ENCODE results near the gene WWTR1. TPM values are rescaled to one million over a fixed set of nuclear protein-coding genes. Genes with fewer than 3 reads are reported as not detected.
A peak's percentile ranks its signal among the peaks of the same experiment; 100 is the strongest.

The WWTR1 gene
- total RNA-seq, 1 donor from 2014 or later, result 3.4 TPM

DNA sequence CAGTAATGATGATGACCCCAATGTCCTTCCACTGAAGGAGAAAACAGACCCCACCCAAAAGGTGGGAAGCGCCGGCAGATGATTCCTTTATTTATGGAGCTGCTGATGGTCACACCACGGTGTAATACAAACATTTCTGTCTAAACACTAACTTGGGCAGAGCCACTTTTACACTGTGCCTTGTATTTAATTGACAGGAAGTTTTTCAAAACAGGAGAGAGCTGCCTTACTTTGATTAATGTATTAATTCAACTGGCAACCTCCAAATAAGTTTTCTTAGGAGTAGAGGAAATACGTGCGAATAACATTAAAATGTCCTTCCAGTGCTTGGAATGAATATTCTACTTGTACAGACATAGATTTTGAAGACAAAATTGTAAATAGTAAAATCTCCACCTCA, 70.4 kb downstream of the WWTR1 start:
- H3K27me3 ChIP-seq (ENCODE audit: control insufficient read depth, insufficient read depth, low read length), result no peaks in the 10 kb centered on the region
- no peaks in the 10 kb centered on the region for H3K36me3 ChIP-seq (ENCODE audit: control insufficient read depth, insufficient read depth, low read length)
- FAIRE-seq, result no peak
- no peak overlapping the region for H3K4me3 ChIP-seq (ENCODE audit: low read depth, low read length)
- TF ChIP-seq, protein P1, sequence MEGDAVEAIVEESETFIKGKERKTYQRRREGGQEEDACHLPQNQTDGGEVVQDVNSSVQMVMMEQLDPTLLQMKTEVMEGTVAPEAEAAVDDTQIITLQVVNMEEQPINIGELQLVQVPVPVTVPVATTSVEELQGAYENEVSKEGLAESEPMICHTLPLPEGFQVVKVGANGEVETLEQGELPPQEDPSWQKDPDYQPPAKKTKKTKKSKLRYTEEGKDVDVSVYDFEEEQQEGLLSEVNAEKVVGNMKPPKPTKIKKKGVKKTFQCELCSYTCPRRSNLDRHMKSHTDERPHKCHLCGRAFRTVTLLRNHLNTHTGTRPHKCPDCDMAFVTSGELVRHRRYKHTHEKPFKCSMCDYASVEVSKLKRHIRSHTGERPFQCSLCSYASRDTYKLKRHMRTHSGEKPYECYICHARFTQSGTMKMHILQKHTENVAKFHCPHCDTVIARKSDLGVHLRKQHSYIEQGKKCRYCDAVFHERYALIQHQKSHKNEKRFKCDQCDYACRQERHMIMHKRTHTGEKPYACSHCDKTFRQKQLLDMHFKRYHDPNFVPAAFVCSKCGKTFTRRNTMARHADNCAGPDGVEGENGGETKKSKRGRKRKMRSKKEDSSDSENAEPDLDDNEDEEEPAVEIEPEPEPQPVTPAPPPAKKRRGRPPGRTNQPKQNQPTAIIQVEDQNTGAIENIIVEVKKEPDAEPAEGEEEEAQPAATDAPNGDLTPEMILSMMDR (IDR thresholded peaks at IDR 0.05; ENCODE audit: insufficient read depth, low read length, severe bottlenecking), result no peak
- no peak for DNase-seq (ENCODE audit: low read depth)

DNA sequence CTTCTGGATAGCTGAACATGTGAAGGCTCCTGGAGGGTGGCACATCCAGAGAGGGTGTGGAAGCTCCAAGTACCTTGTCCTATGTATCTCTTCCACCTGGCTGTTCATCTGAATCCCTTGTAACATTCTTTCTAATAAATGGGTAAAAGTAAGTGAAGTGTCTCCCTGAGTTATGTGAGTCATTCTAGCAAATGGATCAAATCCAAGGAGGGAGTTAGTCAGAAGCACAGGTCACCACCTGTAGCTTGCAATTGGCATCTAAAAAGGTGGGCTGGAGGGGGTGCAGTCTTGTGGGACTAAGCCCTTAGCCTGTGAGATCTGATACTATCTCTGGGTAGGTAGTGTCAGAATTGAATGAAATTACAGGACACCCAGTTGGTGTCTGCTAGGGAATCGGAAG, 71.0 kb downstream of the WWTR1 start:
- Histone ChIP-seq H3K36me3 (ENCODE audit: control insufficient read depth, insufficient read depth, low read length) (no peaks in the 10 kb centered on the region), H3K4me3 (ENCODE audit: low read depth, low read length) (no peak overlapping the region), H3K27me3 (ENCODE audit: control insufficient read depth, insufficient read depth, low read length) (no peaks in the 10 kb centered on the region)
- FAIRE-seq, result no peak
- peak; percentile 93 for DNase-seq (ENCODE audit: low read depth)
- TF ChIP-seq, protein P1 (IDR thresholded peaks at IDR 0.05; ENCODE audit: insufficient read depth, low read length, severe bottlenecking), result no peak

DNA sequence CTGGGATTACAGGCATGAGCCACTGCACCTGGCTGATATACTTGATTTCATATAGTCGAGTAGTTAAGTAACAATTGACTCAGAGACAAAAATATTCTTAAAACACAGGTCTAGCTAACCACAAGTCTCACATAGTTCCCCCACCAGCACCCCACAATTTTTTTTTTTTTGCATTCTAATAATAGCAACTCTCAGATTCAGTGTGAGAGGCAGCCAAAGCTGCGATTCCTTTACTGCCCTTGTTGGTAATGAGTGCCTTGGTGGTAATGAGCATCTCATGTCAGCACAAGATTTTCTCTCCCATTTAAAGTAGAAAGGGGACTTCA, 72.5 kb downstream of the WWTR1 start:
- FAIRE-seq (no peak), DNase-seq (ENCODE audit: low read depth) (peak; percentile 35)
- Histone ChIP-seq H3K4me3 (ENCODE audit: low read depth, low read length) (no peak overlapping the region), H3K36me3 (ENCODE audit: control insufficient read depth, insufficient read depth, low read length) (no peaks in the 10 kb centered on the region), H3K27me3 (ENCODE audit: control insufficient read depth, insufficient read depth, low read length) (no peaks in the 10 kb centered on the region)
- TF ChIP-seq, protein P1 (IDR thresholded peaks at IDR 0.05; ENCODE audit: insufficient read depth, low read length, severe bottlenecking), result no peak

DNA sequence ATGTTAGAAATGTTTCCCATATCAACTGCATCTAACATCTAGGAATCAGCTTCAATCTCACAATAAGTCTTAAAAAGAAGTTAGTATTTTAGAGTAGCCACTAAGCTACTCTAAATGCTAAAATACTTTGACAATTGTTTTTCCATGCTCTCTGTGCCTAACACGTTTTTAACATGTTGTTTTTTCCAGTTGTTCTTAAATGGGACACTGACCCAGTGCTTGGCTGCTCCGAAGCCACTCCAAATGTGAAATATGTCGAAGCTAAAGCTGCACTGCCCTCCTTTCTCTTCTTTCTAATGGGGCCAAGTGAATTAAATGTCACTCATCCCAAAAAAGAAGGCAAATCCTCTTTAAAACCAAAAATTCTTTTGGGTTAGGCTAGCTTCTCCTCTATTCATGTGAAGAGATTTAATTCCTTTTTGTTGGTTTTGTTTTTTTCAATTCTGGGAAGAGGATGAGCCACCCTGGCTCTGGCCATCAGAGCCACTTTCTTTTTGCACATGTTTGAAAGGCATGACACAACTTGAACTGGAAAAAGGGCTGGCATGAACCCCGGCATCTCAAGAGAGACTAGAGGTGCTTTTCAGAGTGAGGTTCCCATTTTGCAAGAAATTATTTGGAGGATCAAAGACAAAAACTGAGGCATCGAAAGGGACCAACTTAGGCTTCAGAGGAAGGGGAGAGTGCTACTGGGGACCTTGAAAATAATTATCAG, 73.7 kb downstream of the WWTR1 start:
- TF ChIP-seq, protein P1 (IDR thresholded peaks at IDR 0.05; ENCODE audit: insufficient read depth, low read length, severe bottlenecking), result no peak
- DNase-seq (ENCODE audit: low read depth) (no peak), FAIRE-seq (no peak)
- H3K36me3 ChIP-seq (ENCODE audit: control insufficient read depth, insufficient read depth, low read length), result no peaks in the 10 kb centered on the region
- H3K27me3 ChIP-seq (ENCODE audit: control insufficient read depth, insufficient read depth, low read length), result no peaks in the 10 kb centered on the region
- H3K4me3 ChIP-seq (ENCODE audit: low read depth, low read length), result no peak overlapping the region

DNA sequence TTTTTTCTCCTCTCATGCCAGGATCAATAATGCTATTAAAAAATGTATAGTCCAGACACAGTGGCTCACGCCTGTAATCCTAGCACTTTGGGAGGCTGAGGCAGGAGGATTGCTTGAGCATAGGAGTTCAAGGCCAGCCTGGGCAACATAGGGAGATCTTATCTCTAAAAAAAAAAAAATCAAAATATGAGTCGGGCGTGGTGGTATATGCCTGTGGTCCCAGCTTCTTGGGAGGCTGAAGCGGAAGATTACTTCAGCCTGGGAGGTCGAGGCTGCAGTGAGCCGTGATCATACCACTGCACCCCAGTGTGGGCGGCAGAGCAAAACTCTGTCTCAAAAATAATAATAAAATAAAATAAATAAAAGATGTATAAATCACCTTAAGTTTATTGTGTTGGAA, 75.4 kb downstream of the WWTR1 start:
- Histone ChIP-seq H3K4me3 (ENCODE audit: low read depth, low read length) (no peak overlapping the region), H3K36me3 (ENCODE audit: control insufficient read depth, insufficient read depth, low read length) (no peaks in the 10 kb centered on the region), H3K27me3 (ENCODE audit: control insufficient read depth, insufficient read depth, low read length) (no peaks in the 10 kb centered on the region)
- TF ChIP-seq, protein P1 (IDR thresholded peaks at IDR 0.05; ENCODE audit: insufficient read depth, low read length, severe bottlenecking), result no peak
- FAIRE-seq, result no peak
- no peak for DNase-seq (ENCODE audit: low read depth)

Measured in bronchial epithelial cell (primary cell).